ENCODE measurements around the gene SRPRB. TPM values are rescaled to one million over a fixed set of nuclear protein-coding genes. Genes with fewer than 3 reads are reported as not detected.

Gene SRPRB
- total RNA-seq, 1 donor from 2014 or later: 7.6 TPM

DNA sequence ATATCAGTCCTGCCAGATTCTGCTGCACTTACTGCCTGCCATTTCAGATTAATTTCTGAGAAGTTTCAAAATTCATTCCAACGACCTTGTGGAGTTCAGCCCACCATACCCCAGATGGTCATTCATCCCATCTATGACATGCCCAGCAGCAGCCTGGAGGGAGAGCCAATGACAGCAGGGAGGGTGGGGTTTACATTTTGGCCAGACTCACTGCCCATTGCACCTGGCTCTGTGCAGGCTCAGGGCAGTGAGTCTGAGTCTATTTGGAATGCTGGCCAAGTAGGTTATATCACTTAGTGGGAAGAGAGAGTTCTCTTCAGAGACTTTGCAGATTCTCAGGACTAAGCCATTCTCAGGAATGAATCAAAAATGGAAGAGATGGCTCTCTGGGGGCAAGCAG lies 21.5 kb downstream of the SRPRB start:
- Histone ChIP-seq H3K36me3 (peaks cover 0 to 5% of the 10 kb centered on the region in 2 donors), H3K4me3 (no peak overlapping the region), H3K27ac (no peak overlapping the region), H3K4me1 (no peaks in the 10 kb centered on the region), H3K9me3 (no peaks in the 10 kb centered on the region), H3K27me3 (no peaks in the 10 kb centered on the region)
- no peak for TF ChIP-seq POLR2AphosphoS5 (IDR thresholded peaks at IDR 0.05; ENCODE audit: insufficient read depth in 1 of 2, low read depth in 1 of 2)
- intact Hi-C loops (cut with DNase I): loop anchor here (10.0 kb wide), 1 partner anchor 98 kb away; no protein-coding TSS in a partner anchor
- no peak for DNase-seq (ENCODE audit: extremely low spot score in 2 of 2)

DNA sequence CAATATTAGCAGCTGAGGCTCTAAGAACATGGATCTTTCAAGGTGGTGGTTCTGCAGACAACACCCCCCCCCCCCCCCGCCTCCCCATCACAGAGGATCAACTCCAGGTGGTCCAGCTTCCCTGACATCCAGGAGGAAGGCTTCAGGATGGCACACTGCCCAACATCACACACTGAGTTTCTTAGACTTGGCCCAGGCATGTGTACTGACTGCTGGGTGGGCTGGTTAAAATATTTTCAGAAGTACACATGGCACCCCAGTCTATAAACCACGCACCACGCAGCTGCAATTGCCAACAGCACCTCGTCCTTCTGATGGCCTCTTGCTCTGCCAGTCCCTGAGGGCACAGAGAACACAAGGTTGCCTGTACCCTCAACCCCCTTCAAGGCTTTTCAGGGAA lies 22.1 kb downstream of the SRPRB start:
- Histone ChIP-seq H3K9me3 (no peaks in the 10 kb centered on the region), H3K36me3 (peaks cover 0 to 5% of the 10 kb centered on the region in 2 donors), H3K4me3 (no peak overlapping the region), H3K27me3 (no peaks in the 10 kb centered on the region), H3K4me1 (no peaks in the 10 kb centered on the region), H3K27ac (no peak overlapping the region)
- peak in 1 of 2 donors; percentile 72 for DNase-seq (ENCODE audit: extremely low spot score in 2 of 2)
- TF ChIP-seq, protein P1, sequence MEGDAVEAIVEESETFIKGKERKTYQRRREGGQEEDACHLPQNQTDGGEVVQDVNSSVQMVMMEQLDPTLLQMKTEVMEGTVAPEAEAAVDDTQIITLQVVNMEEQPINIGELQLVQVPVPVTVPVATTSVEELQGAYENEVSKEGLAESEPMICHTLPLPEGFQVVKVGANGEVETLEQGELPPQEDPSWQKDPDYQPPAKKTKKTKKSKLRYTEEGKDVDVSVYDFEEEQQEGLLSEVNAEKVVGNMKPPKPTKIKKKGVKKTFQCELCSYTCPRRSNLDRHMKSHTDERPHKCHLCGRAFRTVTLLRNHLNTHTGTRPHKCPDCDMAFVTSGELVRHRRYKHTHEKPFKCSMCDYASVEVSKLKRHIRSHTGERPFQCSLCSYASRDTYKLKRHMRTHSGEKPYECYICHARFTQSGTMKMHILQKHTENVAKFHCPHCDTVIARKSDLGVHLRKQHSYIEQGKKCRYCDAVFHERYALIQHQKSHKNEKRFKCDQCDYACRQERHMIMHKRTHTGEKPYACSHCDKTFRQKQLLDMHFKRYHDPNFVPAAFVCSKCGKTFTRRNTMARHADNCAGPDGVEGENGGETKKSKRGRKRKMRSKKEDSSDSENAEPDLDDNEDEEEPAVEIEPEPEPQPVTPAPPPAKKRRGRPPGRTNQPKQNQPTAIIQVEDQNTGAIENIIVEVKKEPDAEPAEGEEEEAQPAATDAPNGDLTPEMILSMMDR (IDR thresholded peaks at IDR 0.05): no peak
- intact Hi-C loops (cut with DNase I): loop anchor here (10.0 kb wide), 1 partner anchor 97 kb away; no protein-coding TSS in a partner anchor

DNA sequence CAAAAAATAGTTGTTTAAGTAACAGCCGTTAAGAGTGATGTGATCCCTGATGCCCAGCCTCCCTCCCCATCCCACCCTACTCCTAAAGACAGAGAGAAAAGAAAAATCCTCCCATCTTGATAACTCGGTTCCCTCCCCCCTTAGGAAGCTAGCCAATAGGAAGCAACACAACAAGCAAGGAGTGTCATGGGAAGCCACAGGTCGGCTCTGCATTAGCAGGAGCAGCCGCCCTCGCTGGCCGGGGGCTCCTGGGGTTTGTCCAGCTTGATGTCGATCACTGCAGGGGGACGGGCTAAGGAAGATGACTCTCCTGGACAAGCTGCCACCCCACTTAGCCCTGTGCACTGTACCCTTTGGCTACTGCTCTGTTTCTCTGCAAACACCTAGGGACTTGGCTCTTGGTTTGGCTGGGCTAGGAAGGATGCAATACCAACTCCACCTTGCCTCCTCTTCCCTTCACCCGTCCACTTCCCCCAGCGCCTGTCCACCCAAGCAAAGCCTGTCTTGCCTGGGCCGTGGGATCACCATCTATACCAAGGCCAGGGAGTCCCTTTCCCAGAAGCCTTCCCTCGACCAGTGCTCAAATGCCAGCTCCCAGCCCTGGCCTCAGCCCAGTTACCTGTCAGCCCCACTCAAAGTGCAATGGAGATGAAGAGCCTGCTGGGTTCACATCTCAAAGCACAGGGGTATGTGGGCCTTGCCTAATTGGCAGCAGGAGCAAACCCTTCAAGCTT lies 23.1 kb downstream of the SRPRB start:
- no peak overlapping the region for H3K4me3 ChIP-seq
- intact Hi-C loops (cut with DNase I): loop anchor here (10.0 kb wide), 1 partner anchor 96 kb away; no protein-coding TSS in a partner anchor
- no peak overlapping the region for H3K27ac ChIP-seq
- no peaks in the 10 kb centered on the region for H3K27me3 ChIP-seq
- peak in 1 of 2 donors; percentile 86 for DNase-seq (ENCODE audit: extremely low spot score in 2 of 2)
- no peaks in the 10 kb centered on the region for H3K9me3 ChIP-seq
- no peaks in the 10 kb centered on the region for H3K4me1 ChIP-seq
- TF ChIP-seq, protein P1 (IDR thresholded peaks at IDR 0.05): no peak
- no peak for TF ChIP-seq POLR2AphosphoS5 (IDR thresholded peaks at IDR 0.05; ENCODE audit: insufficient read depth in 1 of 2, low read depth in 1 of 2)
- no peak for TF ChIP-seq POLR2A (IDR thresholded peaks at IDR 0.05)
- H3K36me3 ChIP-seq: peaks cover 0 to 5% of the 10 kb centered on the region in 2 donors

DNA sequence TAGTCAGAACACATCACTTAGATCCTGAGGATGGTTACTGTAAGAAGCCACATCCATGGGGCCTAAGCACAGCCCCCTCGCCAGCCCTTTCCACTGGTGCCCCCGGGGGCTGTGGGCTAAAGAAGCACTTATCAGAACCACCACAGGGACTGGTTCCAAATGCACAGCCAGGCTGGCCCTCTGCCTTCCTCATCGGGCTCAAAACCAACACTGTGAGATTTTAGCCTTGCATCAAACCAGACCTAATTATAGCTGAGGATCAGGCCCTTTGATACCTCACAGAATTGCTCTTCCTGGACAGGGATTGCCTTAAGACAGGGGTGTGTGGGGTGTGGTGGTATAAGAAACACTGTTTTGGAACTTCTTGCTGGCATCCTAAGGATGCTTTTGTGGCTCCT lies 23.7 kb downstream of the SRPRB start:
- intact Hi-C loops (cut with DNase I): loop anchor here (10.0 kb wide), 1 partner anchor 95 kb away; no protein-coding TSS in a partner anchor

DNA sequence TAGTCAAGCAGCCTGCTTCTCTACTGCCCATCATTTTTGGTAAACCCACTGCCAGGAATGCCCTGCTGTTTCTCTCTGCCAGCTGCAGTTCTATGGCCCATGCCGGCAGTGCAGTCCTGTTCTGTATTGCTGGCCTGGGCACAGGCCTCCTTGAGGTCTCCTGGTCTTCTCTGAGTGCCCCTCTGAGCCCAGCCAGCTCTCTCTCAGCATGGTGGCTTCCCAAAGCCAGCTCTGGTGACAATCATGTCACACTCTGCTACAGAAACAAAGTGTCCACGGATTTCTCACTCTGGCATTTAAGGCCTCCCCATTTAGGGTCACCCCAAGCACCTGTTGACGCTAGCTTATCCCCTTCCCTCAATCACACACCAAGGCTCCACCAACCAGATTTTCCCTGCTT lies 24.5 kb downstream of the SRPRB start:
- Histone ChIP-seq H3K4me1 (no peaks in the 10 kb centered on the region), H3K27me3 (no peaks in the 10 kb centered on the region), H3K36me3 (peaks cover 0 to 2% of the 10 kb centered on the region in 2 donors), H3K9me3 (no peaks in the 10 kb centered on the region), H3K4me3 (no peak overlapping the region), H3K27ac (no peak overlapping the region)
- intact Hi-C loops (cut with DNase I): no loop called here
- no peak for TF ChIP-seq POLR2AphosphoS5 (IDR thresholded peaks at IDR 0.05; ENCODE audit: insufficient read depth in 1 of 2, low read depth in 1 of 2)
- no peak for TF ChIP-seq POLR2A (IDR thresholded peaks at IDR 0.05)
- TF ChIP-seq, protein P1 (IDR thresholded peaks at IDR 0.05): no peak
- DNase-seq (ENCODE audit: extremely low spot score in 2 of 2): no peak

More for the DNA sequence above, 23.7 kb downstream of the SRPRB start:
- TF ChIP-seq POLR2A (IDR thresholded peaks at IDR 0.05): no peak
- no peak for TF ChIP-seq POLR2AphosphoS5 (IDR thresholded peaks at IDR 0.05; ENCODE audit: insufficient read depth in 1 of 2, low read depth in 1 of 2)
- TF ChIP-seq, protein P1 (IDR thresholded peaks at IDR 0.05): no peak
- no peak overlapping the region for H3K27ac ChIP-seq
- H3K4me3 ChIP-seq: no peak overlapping the region
- no peaks in the 10 kb centered on the region for H3K9me3 ChIP-seq
- no peaks in the 10 kb centered on the region for H3K4me1 ChIP-seq
- no peak for DNase-seq (ENCODE audit: extremely low spot score in 2 of 2)
- H3K36me3 ChIP-seq: peaks cover 0 to 5% of the 10 kb centered on the region in 2 donors
- H3K27me3 ChIP-seq: no peaks in the 10 kb centered on the region
